Common myeloid progenitor, CD34-positive (primary cell): ENCODE measurements around the gene MRPL27.
A peak's percentile ranks its signal among the peaks of the same experiment; 100 is the strongest.

Experiments
- CTCF ChIA-PET: fragments of 350-600 bp; sonication (Branson Sonifier 250); formaldehyde crosslinking; loops from one replicate; lab custom pipeline; 2021; ENCODE audit warnings: antibody characterized with exemption; lab: Charles Lee
- POLR2A ChIA-PET: fragments of 350-600 bp; sonication (Branson Sonifier 250); formaldehyde crosslinking; loops from one replicate; lab custom pipeline; 2021; ENCODE audit warnings: antibody characterized with exemption; lab: Charles Lee
- DNase-seq, 3 donors: peaks; one replicate each; pipeline versions ENCODE4 v3.0.0 to v3.0.0-alpha.2; 2013
- H3K27ac ChIP-seq, 2 experiments: 1 replicate in 1 of 2; 2 replicates in 1 of 2; pipeline ENCODE4 v1.7.0; 2013; ENCODE audit warnings: inconsistent platforms in 2 of 2, low read length in 2 of 2, mild to moderate bottlenecking in 2 of 2, low read depth in 1 of 2, moderate library complexity in 1 of 2; ENCODE audit not compliant: severe bottlenecking in 2 of 2, insufficient read depth in 1 of 2, poor library complexity in 1 of 2
- H3K27me3 ChIP-seq, 5 experiments: replicated peaks in 2 of 5; 1 replicate in 3 of 5; 2 replicates in 2 of 5; pipeline versions ENCODE4 v1.6.1 to v1.7.0; 2013; ENCODE audit warnings: low read length in 4 of 5, mild to moderate bottlenecking in 2 of 5, moderate library complexity in 2 of 5, inconsistent platforms in 1 of 5; ENCODE audit not compliant: insufficient read depth in 5 of 5, control insufficient read depth in 4 of 5
- H3K36me3 ChIP-seq, 4 experiments: 1 replicate in 2 of 4; 2 replicates in 2 of 4; pipeline versions ENCODE4 v1.6.1 to v1.7.0; 2013; ENCODE audit warnings: low read length in 3 of 4, control low read depth in 1 of 4, mild to moderate bottlenecking in 1 of 4; ENCODE audit not compliant: control insufficient read depth in 4 of 4, insufficient read depth in 4 of 4
- H3K4me1 ChIP-seq, 4 experiments: 1 replicate in 3 of 4; 2 replicates in 1 of 4; pipeline versions ENCODE4 v1.6.1 to v1.7.1; 2013; ENCODE audit warnings: low read length in 3 of 4, mild to moderate bottlenecking in 3 of 4, control low read depth in 1 of 4, inconsistent platforms in 1 of 4, moderate library complexity in 1 of 4; ENCODE audit not compliant: control insufficient read depth in 4 of 4, insufficient read depth in 4 of 4; ENCODE audit errors: control extremely low read depth in 1 of 4
- H3K4me3 ChIP-seq, 7 experiments: 1 replicate in 4 of 7; 2 replicates in 3 of 7; pipeline versions ENCODE4 v1.5.1 to v1.7.0; 2013; ENCODE audit warnings: mild to moderate bottlenecking in 7 of 7, low read length in 6 of 7, moderate library complexity in 6 of 7, inconsistent platforms in 2 of 7, low read depth in 2 of 7, control low read depth in 1 of 7; ENCODE audit not compliant: insufficient read depth in 4 of 7, control insufficient read depth in 1 of 7; ENCODE audit errors: extremely low read depth in 1 of 7
- H3K9me3 ChIP-seq, 5 experiments: 1 replicate in 4 of 5; 2 replicates in 1 of 5; pipeline versions ENCODE4 v1.6.1 to v1.7.1; 2013; ENCODE audit warnings: low read length in 4 of 5, mild to moderate bottlenecking in 2 of 5, inconsistent platforms in 1 of 5, low read depth in 1 of 5, moderate library complexity in 1 of 5; ENCODE audit not compliant: control insufficient read depth in 4 of 5, insufficient read depth in 2 of 5; ENCODE audit errors: control extremely low read depth in 1 of 5
- WGBS: methylation state at CpG from one replicate; pipeline ENCODE4 v1.1.5; 2013; ENCODE audit not compliant: insufficient coverage; 5-methylcytosine and 5-hydroxymethylcytosine counted together

The MRPL27 gene

DNA sequence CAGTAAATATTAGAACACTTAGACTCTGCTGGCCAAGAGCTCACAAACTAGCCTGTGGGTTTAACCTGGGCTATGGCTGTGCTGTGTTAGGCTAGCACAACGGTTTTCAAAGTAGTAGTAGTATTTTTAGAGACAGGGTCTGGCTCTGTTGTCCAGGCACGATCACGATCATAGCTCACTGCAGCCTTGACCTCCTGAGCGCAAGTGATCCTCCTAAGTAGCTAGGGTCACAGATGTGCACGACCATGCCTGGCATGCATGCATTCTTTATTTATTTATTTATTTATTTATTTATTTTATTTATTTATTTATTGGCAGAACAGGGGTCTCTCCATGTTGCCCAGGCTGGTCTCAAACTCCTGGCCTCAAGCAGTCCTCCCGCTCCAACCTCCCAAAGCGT is 10.3 kb downstream of the MRPL27 start:
- H3K4me3 ChIP-seq, result no peak overlapping the region
- WGBS, result 93% methylated on average over 5 of the region's 7 CpGs
- H3K27me3 ChIP-seq, result no peaks in the 10 kb centered on the region
- DNase-seq, result no peak
- H3K9me3 ChIP-seq, result no peaks in the 10 kb centered on the region
- peaks cover 0 to 6% (median 4%) of the 10 kb centered on the region in 4 experiments for H3K4me1 ChIP-seq
- H3K36me3 ChIP-seq, result peaks cover 14 to 74% (median 51%) of the 10 kb centered on the region in 4 experiments
- H3K27ac ChIP-seq, result no peak overlapping the region
- ChIA-PET POLR2A (interaction anchor here (0.6 to 1.3 kb wide), 2 partner anchors 35 to 165 kb away, joined by 3 to 4 read pairs; partner anchors contain the start of gene LRRC59), CTCF (interaction anchor here (0.8 to 4.8 kb wide), 18 partner anchors 8 to 264 kb away, joined by 3 to 27 read pairs (median 8); partner anchors contain the start of genes ACSF2, LRRC59, RSAD1 and TMEM92)

- POLR2A ChIA-PET, result interaction anchor here (0.6 to 1.3 kb wide), 4 partner anchors 16 to 166 kb away, joined by 3 to 4 read pairs (median 3); partner anchors contain the start of genes LRRC59 and XYLT2
- no peak overlapping the region for H3K4me3 ChIP-seq
- peak; percentile 69 to 86 (median 84) for DNase-seq
- H3K36me3 ChIP-seq, result peaks cover 15 to 71% (median 48%) of the 10 kb centered on the region in 4 experiments
- peaks cover 0 to 6% (median 4%) of the 10 kb centered on the region in 4 experiments for H3K4me1 ChIP-seq
- 54% methylated on average over 7 of the region's 11 CpGs for WGBS
- no peaks in the 10 kb centered on the region for H3K9me3 ChIP-seq
- no peaks in the 10 kb centered on the region for H3K27me3 ChIP-seq
- H3K27ac ChIP-seq, result peak overlapping the region in 1 of 2 experiments; percentile 21
- CTCF ChIA-PET, result interaction anchor here (0.8 to 4.8 kb wide), 22 partner anchors 7 to 264 kb away, joined by 3 to 27 read pairs (median 7); partner anchors contain the start of genes ACSF2, LRRC59, RSAD1 and TMEM92
Measured at GRCh38 chr17:50361561-50362480, 11.2 kb downstream of the MRPL27 start.

DNA sequence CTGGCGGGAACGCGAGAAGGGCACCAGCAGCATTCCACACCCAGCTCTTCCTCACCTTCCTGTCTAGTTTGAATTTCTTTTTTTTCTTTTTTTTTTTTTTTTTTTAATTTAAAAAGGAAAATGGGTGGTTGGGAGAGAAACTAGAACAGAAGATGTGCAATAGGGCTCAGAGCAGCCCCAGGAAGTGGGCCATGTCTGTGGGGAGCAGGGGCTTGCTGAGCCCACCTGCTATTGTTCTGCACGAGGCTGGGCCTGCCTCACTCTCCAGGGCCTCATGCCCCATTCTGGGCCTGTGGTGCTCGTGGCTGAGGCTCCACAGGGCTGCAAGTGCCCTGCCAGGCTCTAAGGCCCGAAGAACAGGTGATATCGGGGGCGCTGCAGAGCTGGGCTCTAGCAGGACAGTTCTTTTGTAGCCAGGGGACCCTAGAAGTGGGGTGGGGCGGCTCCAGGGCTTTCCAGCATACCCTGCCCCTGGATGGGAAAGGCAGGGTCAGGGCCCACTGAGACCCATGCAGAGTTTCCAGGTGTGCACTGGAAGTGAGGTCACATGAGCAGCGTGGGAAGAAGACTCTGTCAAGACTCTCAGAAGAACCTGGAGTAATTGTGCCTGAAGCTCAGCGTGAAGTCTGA is 12.4 kb downstream of the MRPL27 start:
- no peaks in the 10 kb centered on the region for H3K9me3 ChIP-seq
- WGBS, result 63% methylated on average over 3 of the region's 11 CpGs
- ChIA-PET CTCF (interaction anchor here (1.0 to 4.8 kb wide), 13 partner anchors 10 to 142 kb away, joined by 3 to 27 read pairs (median 8); partner anchors contain the start of genes LRRC59, RSAD1 and XYLT2), POLR2A (interaction anchor here (0.6 to 0.9 kb wide), 2 partner anchors 15 to 793 kb away, joined by 3 to 4 read pairs; partner anchors contain the start of gene XYLT2)
- H3K27me3 ChIP-seq, result no peaks in the 10 kb centered on the region
- H3K27ac ChIP-seq, result no peak overlapping the region
- H3K4me3 ChIP-seq, result no peak overlapping the region
- peaks cover 0 to 6% (median 4%) of the 10 kb centered on the region in 4 experiments for H3K4me1 ChIP-seq
- DNase-seq, result no peak
- H3K36me3 ChIP-seq, result peaks cover 14 to 71% (median 46%) of the 10 kb centered on the region in 4 experiments

GRCh38 chr17:50359998-50360461 is 13.0 kb downstream of the MRPL27 start:
- Histone ChIP-seq H3K27ac (no peak overlapping the region), H3K27me3 (no peaks in the 10 kb centered on the region), H3K4me1 (peaks cover 0 to 6% (median 4%) of the 10 kb centered on the region in 4 experiments), H3K36me3 (peaks cover 14 to 71% (median 48%) of the 10 kb centered on the region in 4 experiments), H3K4me3 (no peak overlapping the region), H3K9me3 (no peaks in the 10 kb centered on the region)
- DNase-seq, result no peak
- WGBS, result 95% methylated on average over 11 of the region's 14 CpGs
- CTCF ChIA-PET, result interaction anchor here (0.7 to 4.8 kb wide), 7 partner anchors 9 to 119 kb away, joined by 3 to 27 read pairs (median 17); partner anchors contain the start of genes CHAD and LRRC59
- POLR2A ChIA-PET, result interaction anchor here (0.6 kb wide), 1 partner anchor 792 kb away, joined by 4 read pairs; no protein-coding TSS in a partner anchor

GRCh38 chr17:50359005-50359699 is 13.8 kb downstream of the MRPL27 start:
- Histone ChIP-seq H3K4me1 (peaks cover 0 to 6% (median 4%) of the 10 kb centered on the region in 4 experiments), H3K4me3 (no peak overlapping the region), H3K27ac (no peak overlapping the region), H3K27me3 (no peaks in the 10 kb centered on the region), H3K9me3 (no peaks in the 10 kb centered on the region), H3K36me3 (peaks cover 14 to 74% (median 52%) of the 10 kb centered on the region in 4 experiments)
- POLR2A ChIA-PET, result no interaction called here
- CTCF ChIA-PET, result interaction anchor here (0.7 to 4.8 kb wide), 5 partner anchors 9 to 146 kb away, joined by 3 to 27 read pairs (median 3); partner anchors contain the start of gene CHAD
- no peak for DNase-seq
- WGBS, result 92% methylated on average over 3 of the region's 5 CpGs

DNA sequence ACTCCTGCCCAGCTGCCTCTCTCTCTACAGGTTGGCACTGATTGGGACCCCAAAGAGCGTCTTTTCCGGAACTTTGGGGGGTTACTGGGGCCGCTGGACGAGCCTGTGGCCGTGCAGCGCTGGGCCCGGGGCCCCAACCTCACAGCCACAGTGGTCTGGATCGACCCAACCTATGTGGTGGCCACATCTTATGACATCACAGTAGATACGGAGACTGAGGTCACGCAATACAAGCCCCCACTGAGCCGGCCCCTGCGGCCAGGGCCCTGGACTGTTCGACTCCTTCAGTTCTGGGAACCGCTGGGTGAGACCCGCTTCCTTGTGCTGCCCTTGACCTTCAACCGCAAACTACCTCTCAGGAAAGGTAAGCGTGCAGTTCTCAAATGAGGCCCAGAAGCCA is 14.8 kb downstream of the MRPL27 start:
- peaks cover 14 to 75% (median 57%) of the 10 kb centered on the region in 4 experiments for H3K36me3 ChIP-seq
- H3K4me1 ChIP-seq, result peaks cover 0 to 6% (median 4%) of the 10 kb centered on the region in 4 experiments
- DNase-seq, result no peak
- H3K4me3 ChIP-seq, result no peak overlapping the region
- ChIA-PET CTCF (interaction anchor here (1.7 to 4.8 kb wide), 2 partner anchors 8 to 111 kb away, joined by 3 to 27 read pairs; partner anchors contain the start of gene CHAD), POLR2A (no interaction called here)
- 97% methylated on average over 17 of the region's 17 CpGs for WGBS
- H3K27ac ChIP-seq, result no peak overlapping the region
- H3K27me3 ChIP-seq, result no peaks in the 10 kb centered on the region
- H3K9me3 ChIP-seq, result no peaks in the 10 kb centered on the region
